Lung (tissue), 12 donors: Measurements from ENCODE around the gene POU3F2. TPM values are rescaled to one million over a fixed set of nuclear protein-coding genes. Genes with fewer than 3 reads are reported as not detected.

Experiments
- ATAC-seq: fragments of 200-7000 bp; cut with Tn5 transposase; one replicate; pipeline ENCODE4 v1.9.1; 2020; ENCODE audit warnings: moderate number of reproducible peaks; ENCODE audit not compliant: insufficient read depth, low FRiP score
- DNase-seq, 3 donors: peaks; one replicate each; pipeline ENCODE4 v3.0.0-alpha.2; 2013 to 2017
- H3K27ac ChIP-seq, 2 donors: one replicate each; pipeline ENCODE4 v1.5.1; 2013; ENCODE audit warnings: mild to moderate bottlenecking in 2 of 2, moderate library complexity in 2 of 2, control low read depth in 1 of 2, inconsistent platforms in 1 of 2, low read depth in 1 of 2, low read length in 1 of 2
- H3K27me3 ChIP-seq, 3 donors: one replicate each; pipeline ENCODE4 v1.5.1; 2013; ENCODE audit warnings: low read length in 2 of 3; ENCODE audit not compliant: control insufficient read depth in 3 of 3, insufficient read depth in 3 of 3
- H3K36me3 ChIP-seq, 4 donors: one replicate each; pipeline ENCODE4 v1.5.1; 2013; ENCODE audit warnings: low read length in 4 of 4, mild to moderate bottlenecking in 1 of 4, moderate library complexity in 1 of 4; ENCODE audit not compliant: control insufficient read depth in 4 of 4, insufficient read depth in 4 of 4
- H3K4me1 ChIP-seq, 5 donors: one replicate each; pipeline ENCODE4 v1.5.1; 2013; ENCODE audit warnings: low read length in 5 of 5, mild to moderate bottlenecking in 2 of 5, moderate library complexity in 1 of 5; ENCODE audit not compliant: control insufficient read depth in 5 of 5, insufficient read depth in 5 of 5
- H3K4me3 ChIP-seq: one replicate; pipeline ENCODE4 v1.5.1; 2013; ENCODE audit warnings: mild to moderate bottlenecking, control low read depth, moderate library complexity
- H3K9ac ChIP-seq, 2 donors: one replicate each; pipeline ENCODE4 v1.5.1; 2013; ENCODE audit warnings: low read length in 2 of 2, control low read depth in 1 of 2; ENCODE audit not compliant: insufficient read depth in 1 of 2
- H3K9me3 ChIP-seq, 4 donors: one replicate each; pipeline ENCODE4 v1.5.1; 2013; ENCODE audit warnings: low read length in 3 of 4, mild to moderate bottlenecking in 1 of 4, moderate library complexity in 1 of 4; ENCODE audit not compliant: control insufficient read depth in 4 of 4, insufficient read depth in 3 of 4
- CTCF ChIP-seq: IDR thresholded peaks from 2 replicates; pipeline ENCODE4 v1.5.1; 2012; ENCODE audit warnings: mild to moderate bottlenecking; ENCODE audit errors: control extremely low read depth, extremely low read depth
- WGBS, 2 donors: extraction: QIAGEN DNeasy Blood & Tissue Kit; methylation state at CpG; one replicate each; pipeline ENCODE4 v1.1.7; 2013; 5-methylcytosine and 5-hydroxymethylcytosine counted together
- polyA plus RNA-seq, 2 donors: library from polyadenylated mRNA; stranded (reverse); fragments of 200-250 nt; gene quantifications; one replicate each; pipeline ENCODE4 v1.2.1, GENCODE V29; 2013
- total RNA-seq, 2 donors: library from RNA; depleted of rRNA in 1 of 2; stranded (reverse); fragments of >200 nt in 1 of 2; gene quantifications; one replicate each; pipeline ENCODE4 v1.2.1, GENCODE V29; 2014 to 2021
- donor health status: control.
- donor health status: control.
- donor health status: Bipolar disorder and iron deficiency.
- donor health status: healthy.
- donor health status: DM: yes; HTN: yes; CAD: no.

POU3F2 gene
- total and polyA plus RNA-seq, 4 donors: 0.11 TPM; not detected in 3

- peak in 1 of 3 donors; percentile 14 for DNase-seq
- Histone ChIP-seq H3K9me3 (peaks cover 0 to 10% (median 0%) of the 10 kb centered on the region in 4 donors), H3K9ac (no peak overlapping the region), H3K36me3 (no peaks in the 10 kb centered on the region), H3K27me3 (peaks cover 3 to 85% (median 81%) of the 10 kb centered on the region in 3 donors), H3K27ac (no peak overlapping the region), H3K4me3 (no peak overlapping the region), H3K4me1 (peaks cover 0 to 36% (median 15%) of the 10 kb centered on the region in 5 donors)
- no peak for TF ChIP-seq CTCF
- WGBS, 2 donors: 5 to 6% methylated on average over 57 to 58 of the region's 58 CpGs
- no peak for ATAC-seq
Observed at GRCh38 chr6:98831057-98831958, 3.1 kb upstream of the POU3F2 start.

GRCh38 chr6:98831959-98832283 is 2.5 kb upstream of the POU3F2 start:
- TF ChIP-seq CTCF: no peak
- no peak overlapping the region for H3K4me3 ChIP-seq
- H3K9me3 ChIP-seq: peaks cover 0 to 10% (median 0%) of the 10 kb centered on the region in 4 donors
- H3K4me1 ChIP-seq: peaks cover 0 to 36% (median 15%) of the 10 kb centered on the region in 5 donors
- no peak overlapping the region for H3K27ac ChIP-seq
- no peak overlapping the region for H3K9ac ChIP-seq
- ATAC-seq (no peak), DNase-seq (no peak)
- H3K36me3 ChIP-seq: no peaks in the 10 kb centered on the region
- peaks cover 3 to 85% (median 81%) of the 10 kb centered on the region in 3 donors for H3K27me3 ChIP-seq
- WGBS, 2 donors: 4% methylated on average over 11 of the region's 11 CpGs

GRCh38 chr6:98832284-98833056 is 1.9 kb upstream of the POU3F2 start:
- Histone ChIP-seq H3K4me3 (no peak overlapping the region), H3K27ac (no peak overlapping the region), H3K36me3 (no peaks in the 10 kb centered on the region), H3K27me3 (peaks cover 3 to 85% (median 81%) of the 10 kb centered on the region in 3 donors), H3K4me1 (peaks cover 0 to 36% (median 15%) of the 10 kb centered on the region in 5 donors), H3K9me3 (peaks cover 0 to 10% (median 0%) of the 10 kb centered on the region in 4 donors), H3K9ac (no peak overlapping the region)
- ATAC-seq (no peak), DNase-seq (peak in 1 of 3 donors; percentile 15)
- 3 to 5% methylated on average over 59 of the region's 59 CpGs for WGBS, 2 donors
- TF ChIP-seq CTCF: no peak
